HepG2 (cell line): ENCODE results near the gene FAM120B. TPM values are rescaled to one million over a fixed set of nuclear protein-coding genes. Genes with fewer than 3 reads are reported as not detected.

Experiments used
- ATAC-seq: fragments of 200-7000 bp; cut with Tn5 transposase; 3 replicates; pipeline ENCODE4 v1.9.1; 2020; ENCODE audit warnings: mild to moderate bottlenecking, moderate library complexity
- BruUV-seq: library from RNA; stranded (reverse); fragments of 400-500 nt; replicated peaks from 2 replicates; lab custom pipeline; 2021; lab: Mats Ljungman, UMichigan
- CTCF ChIA-PET: fragments of 300-600 bp; formaldehyde crosslinking; extraction: SDS; loops from one replicate; lab custom pipeline; 2021; ENCODE audit warnings: low total read pairs, inconsistent platforms, low intra/inter-chr PET ratio; lab: Yijun Ruan, JAX
- POLR2A ChIA-PET: fragments of 350-600 bp; sonication (Branson Sonifier 250); formaldehyde crosslinking; loops from one replicate; lab custom pipeline; 2020; ENCODE audit warnings: antibody characterized with exemption, inconsistent platforms; lab: Yijun Ruan, JAX
- DNase-seq: peaks from one replicate; pipeline ENCODE4 v3.0.0-alpha.2; 2015; ENCODE audit warnings: low spot score
- FAIRE-seq: peaks from 3 replicates; lab custom pipeline; 2011; peaks lifted over from hg19 to GRCh38; lab: Jason Lieb, UNC
- H2AFZ ChIP-seq: one replicate; pipeline ENCODE4 v1.6.1; 2011; ENCODE audit warnings: low read length, inconsistent platforms
- H3K27ac ChIP-seq: fragments of 300-600 bp; 3 replicates; pipeline ENCODE4 v1.8.0; 2011; ENCODE audit warnings: mixed run types, mild to moderate bottlenecking, mixed read lengths, low read length, inconsistent platforms; ENCODE audit not compliant: insufficient read depth; ENCODE audit errors: extremely low read length
- H3K27me3 ChIP-seq, 2 experiments: fragments of 200-600 bp in 1 of 2; 2 replicates in 1 of 2; 3 replicates in 1 of 2; pipeline versions ENCODE4 v1.6.0 to v1.8.0; 2011; ENCODE audit warnings: low read length in 2 of 2, mild to moderate bottlenecking in 2 of 2, moderate library complexity in 2 of 2, inconsistent platforms in 1 of 2; ENCODE audit not compliant: insufficient read depth in 2 of 2, control insufficient read depth in 1 of 2
- H3K36me3 ChIP-seq, 2 experiments: fragments of 200-600 bp in 1 of 2; replicated peaks in 1 of 2; 2 replicates in 1 of 2; 3 replicates in 1 of 2; pipeline versions ENCODE4 v1.5.1 to v1.8.0; 2011; ENCODE audit warnings: low read length in 2 of 2, inconsistent platforms in 1 of 2; ENCODE audit not compliant: insufficient read depth in 2 of 2, control insufficient read depth in 1 of 2
- H3K4me1 ChIP-seq: 2 replicates; pipeline ENCODE4 v1.5.1; 2012; ENCODE audit warnings: low read length, inconsistent platforms; ENCODE audit not compliant: insufficient read depth
- H3K4me2 ChIP-seq: 2 replicates; pipeline ENCODE4 v1.6.0; 2011; ENCODE audit warnings: low read depth, low read length, inconsistent platforms
- H3K4me3 ChIP-seq, 3 experiments: fragments of 200-600 bp in 1 of 3; sonication (generic), shearing (Covaris generic) in 1 of 3; replicated peaks in 1 of 3; 2 replicates each; pipeline ENCODE4 v1.5.1; 2011 to 2016; ENCODE audit warnings: low read length in 3 of 3, inconsistent platforms in 2 of 3, low read depth in 2 of 3, mild to moderate bottlenecking in 2 of 3, control low read depth in 1 of 3, mixed read lengths in 1 of 3; ENCODE audit not compliant: insufficient read depth in 1 of 3
- H3K79me2 ChIP-seq: one replicate; pipeline ENCODE4 v1.6.1; 2011; ENCODE audit warnings: low read length, inconsistent platforms; ENCODE audit not compliant: insufficient read depth
- H3K9ac ChIP-seq: 2 replicates; pipeline ENCODE4 v1.6.0; 2011; ENCODE audit warnings: mild to moderate bottlenecking, low read depth, low read length, inconsistent platforms; ENCODE audit not compliant: insufficient read depth
- H3K9me3 ChIP-seq: 2 replicates; pipeline ENCODE4 v1.5.1; 2012; ENCODE audit warnings: mild to moderate bottlenecking, low read length
- H4K20me1 ChIP-seq: 2 replicates; pipeline ENCODE4 v1.6.0; 2011; ENCODE audit warnings: inconsistent platforms, mild to moderate bottlenecking, low read length, moderate library complexity; ENCODE audit not compliant: insufficient read depth
- FOXM1 ChIP-seq: sonication (generic); formaldehyde crosslinking; IDR thresholded peaks from 2 replicates; pipeline ENCODE4 v1.5.0; 2020; ENCODE audit warnings: missing genetic modification reagents
- PPARG ChIP-seq: conservative IDR thresholded peaks from 2 replicates; pipeline ENCODE4 v1.6.1; 2016; ENCODE audit warnings: missing biosample characterization, missing genetic modification reagents
- SETDB1 ChIP-seq: sonication (generic); formaldehyde crosslinking; IDR thresholded peaks from 2 replicates; pipeline ENCODE4 v1.5.1; 2020; ENCODE audit warnings: missing genetic modification reagents, mild to moderate bottlenecking, borderline replicate concordance
- SP4 ChIP-seq: sonication (generic); formaldehyde crosslinking; IDR thresholded peaks from 2 replicates; pipeline ENCODE4 v1.8.1; 2023; ENCODE audit warnings: mild to moderate bottlenecking, missing genetic modification reagents
- U2AF2 ChIP-seq: fragments of 200-400 bp; formaldehyde crosslinking; IDR thresholded peaks from 2 replicates; pipeline ENCODE4 v1.6.1; 2017; ENCODE audit warnings: low read depth, mild to moderate bottlenecking, low read length
- ZNF264 ChIP-seq: sonication (generic); formaldehyde crosslinking; IDR thresholded peaks from 2 replicates; pipeline ENCODE4 v1.4.0; 2020; ENCODE audit warnings: missing genetic modification reagents
- ZNF678 ChIP-seq: sonication (generic); formaldehyde crosslinking; IDR thresholded peaks from 2 replicates; pipeline ENCODE4 v1.4.0; 2020; ENCODE audit warnings: mild to moderate bottlenecking, missing genetic modification reagents
- ZNF766 ChIP-seq: sonication (generic); formaldehyde crosslinking; IDR thresholded peaks from 2 replicates; pipeline ENCODE4 v1.5.0; 2020; ENCODE audit warnings: missing genetic modification reagents, borderline replicate concordance
- WGBS: methylation state at CpG from one replicate; pipeline ENCODE4 v1.1.6; 2017; ENCODE audit warnings: low lambda C conversion rate; 5-methylcytosine and 5-hydroxymethylcytosine counted together
- in situ Hi-C: cut with HindIII; loops from 2 replicates; pipeline ENCODE4 v1.10.0; 2017; ENCODE audit warnings: low pct_unique_long_range_greater_than_20kb; ENCODE audit not compliant: extremely low pct_ligation_motif_present
- intact Hi-C: fragments of 100-400 bp; cut with micrococcal nuclease; formaldehyde crosslinking; loops from one replicate; pipeline ENCODE4 v1.10.0; 2022; ENCODE audit not compliant: unreplicated experiment
- polyA plus RNA-seq, 8 experiments: library from polyadenylated mRNA; depleted of rRNA in 3 of 8; stranded (reverse) in 7 of 8; unstranded in 1 of 8; fragments of >200 nt; fragmentation: Illumina TruSeq in 4 of 8; extraction: Trizol in 4 of 8; gene quantifications; 2 replicates each; pipeline versions ENCODE4 v1.2.1 to v1.2.3, GENCODE V29; 2011 to 2016; ENCODE audit warnings: low read depth in 4 of 8, missing spikeins in 1 of 8, mixed read lengths in 1 of 8; ENCODE audit not compliant: insufficient read depth in 1 of 8
- total RNA-seq, 5 experiments: library from RNA; depleted of rRNA; stranded (reverse); fragments of >200 nt; fragmentation: Illumina TruSeq; extraction: Trizol; gene quantifications; 2 replicates each; pipeline ENCODE4 v1.2.3, GENCODE V29; 2016; ENCODE audit warnings: low read depth in 1 of 5
- TF ChIP-seq, protein P1 (sequence below): sonication (generic); formaldehyde crosslinking; IDR thresholded peaks from 2 replicates; pipeline ENCODE4 v1.9.0; 2022; ENCODE audit warnings: low read depth, missing genetic modification reagents
- TF ChIP-seq, protein P2 (sequence below), 2 experiments: IDR thresholded peaks; 2 replicates each; pipeline ENCODE4 v1.6.1; 2011 to 2012; ENCODE audit warnings: low read length in 2 of 2, borderline replicate concordance in 1 of 2, low read depth in 1 of 2, mild to moderate bottlenecking in 1 of 2, moderate library complexity in 1 of 2

FAM120B gene
- total and polyA plus RNA-seq, 2 of the 13 experiments (the other 11 are each of a cell fraction or from before 2014, with no cell fraction given), result 9.2 to 10.7 TPM

DNA sequence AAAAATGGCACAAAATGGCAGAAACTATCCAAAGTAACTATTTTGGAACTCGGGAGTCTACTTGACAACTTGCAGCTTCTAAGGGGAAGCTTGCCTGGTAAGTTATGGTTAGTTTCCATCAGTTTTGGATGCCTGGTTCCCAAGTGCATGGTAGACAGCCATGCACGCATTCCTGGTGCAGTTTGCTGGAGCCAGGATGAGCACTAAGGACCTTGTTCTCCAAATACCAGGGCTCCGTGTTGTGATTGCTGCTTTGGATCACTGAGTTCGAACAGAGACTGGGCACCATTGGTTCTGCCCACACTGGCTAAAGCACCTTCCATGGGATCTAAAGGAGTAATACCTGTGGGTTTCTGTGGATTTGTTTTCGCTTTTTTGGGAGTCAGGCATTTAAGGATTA lies 103.7 kb downstream of the FAM120B start:
- in situ Hi-C loops, result no loop called here
- FAIRE-seq (no peak), DNase-seq (no peak), ATAC-seq (peak; percentile 37; the same call in 1 of the 3 replicates)
- Histone ChIP-seq H4K20me1 (no peaks in the 10 kb centered on the region), H3K79me2 (no peaks in the 10 kb centered on the region), H3K27me3 (0 out of 5 replicates have a peak, but pooled peaks cover 0 to 5% of the 10 kb centered on the region in 2 experiments), H3K4me1 (no peaks in the 10 kb centered on the region), H2AFZ (no peak overlapping the region), H3K9me3 (no peaks in the 10 kb centered on the region), H3K27ac (no peak overlapping the region), H3K9ac (no peak overlapping the region), H3K4me2 (no peak overlapping the region), H3K4me3 (no peak overlapping the region), H3K36me3 (peaks cover 2 to 8% of the 10 kb centered on the region in 2 experiments; a peak in 3 of 5 replicates)
- ChIA-PET POLR2A (no interaction called here), CTCF (no interaction called here)
- intact Hi-C loops, result no loop called here
- WGBS, result 41% methylated on average over 4 of the region's 5 CpGs
- no TSS peak for BruUV-seq
- TF ChIP-seq ZNF678, result no peak

DNA sequence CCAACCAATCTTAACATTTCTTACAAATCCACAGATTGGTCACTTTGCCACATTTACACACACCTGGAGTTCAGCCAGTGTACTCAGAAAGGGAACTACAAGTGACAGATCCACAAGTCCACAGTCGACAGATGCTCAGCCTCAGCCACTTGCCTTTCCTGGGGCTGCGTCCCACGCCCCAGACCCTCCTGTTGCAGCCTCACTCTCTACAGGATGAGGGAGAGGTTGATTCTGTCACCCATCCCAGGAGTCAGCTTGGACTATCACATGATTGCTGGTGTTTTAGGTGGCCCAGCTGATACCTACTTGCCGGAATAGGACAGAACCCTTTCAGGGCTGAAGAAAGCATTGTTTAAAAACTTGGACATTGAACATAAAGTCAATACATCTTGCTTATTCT lies 108.8 kb downstream of the FAM120B start:
- ATAC-seq (no peak; the same call in 2 of the 3 replicates), DNase-seq (no peak), FAIRE-seq (no peak)
- intact Hi-C loops, result no loop called here
- H3K4me3 ChIP-seq, result no peak overlapping the region
- in situ Hi-C loops, result no loop called here
- no peaks in the 10 kb centered on the region for H3K36me3 ChIP-seq
- TF ChIP-seq, protein P1, sequence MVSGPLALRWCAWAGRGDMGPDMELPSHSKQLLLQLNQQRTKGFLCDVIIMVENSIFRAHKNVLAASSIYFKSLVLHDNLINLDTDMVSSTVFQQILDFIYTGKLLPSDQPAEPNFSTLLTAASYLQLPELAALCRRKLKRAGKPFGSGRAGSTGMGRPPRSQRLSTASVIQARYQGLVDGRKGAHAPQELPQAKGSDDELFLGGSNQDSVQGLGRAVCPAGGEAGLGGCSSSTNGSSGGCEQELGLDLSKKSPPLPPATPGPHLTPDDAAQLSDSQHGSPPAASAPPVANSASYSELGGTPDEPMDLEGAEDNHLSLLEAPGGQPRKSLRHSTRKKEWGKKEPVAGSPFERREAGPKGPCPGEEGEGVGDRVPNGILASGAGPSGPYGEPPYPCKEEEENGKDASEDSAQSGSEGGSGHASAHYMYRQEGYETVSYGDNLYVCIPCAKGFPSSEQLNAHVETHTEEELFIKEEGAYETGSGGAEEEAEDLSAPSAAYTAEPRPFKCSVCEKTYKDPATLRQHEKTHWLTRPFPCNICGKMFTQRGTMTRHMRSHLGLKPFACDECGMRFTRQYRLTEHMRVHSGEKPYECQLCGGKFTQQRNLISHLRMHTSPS (CRISPR knock-in tag), result no peak
- no peak for TF ChIP-seq U2AF2
- no peak for TF ChIP-seq FOXM1 (CRISPR knock-in tag)
- TF ChIP-seq SP4 (CRISPR knock-in tag), result no peak
- no peak for TF ChIP-seq ZNF264 (CRISPR knock-in tag)
- TF ChIP-seq ZNF766 (CRISPR knock-in tag), result no peak
- no peak for TF ChIP-seq PPARG (CRISPR knock-in tag)
- no peak for TF ChIP-seq SETDB1 (CRISPR knock-in tag)
- TF ChIP-seq, protein P2, sequence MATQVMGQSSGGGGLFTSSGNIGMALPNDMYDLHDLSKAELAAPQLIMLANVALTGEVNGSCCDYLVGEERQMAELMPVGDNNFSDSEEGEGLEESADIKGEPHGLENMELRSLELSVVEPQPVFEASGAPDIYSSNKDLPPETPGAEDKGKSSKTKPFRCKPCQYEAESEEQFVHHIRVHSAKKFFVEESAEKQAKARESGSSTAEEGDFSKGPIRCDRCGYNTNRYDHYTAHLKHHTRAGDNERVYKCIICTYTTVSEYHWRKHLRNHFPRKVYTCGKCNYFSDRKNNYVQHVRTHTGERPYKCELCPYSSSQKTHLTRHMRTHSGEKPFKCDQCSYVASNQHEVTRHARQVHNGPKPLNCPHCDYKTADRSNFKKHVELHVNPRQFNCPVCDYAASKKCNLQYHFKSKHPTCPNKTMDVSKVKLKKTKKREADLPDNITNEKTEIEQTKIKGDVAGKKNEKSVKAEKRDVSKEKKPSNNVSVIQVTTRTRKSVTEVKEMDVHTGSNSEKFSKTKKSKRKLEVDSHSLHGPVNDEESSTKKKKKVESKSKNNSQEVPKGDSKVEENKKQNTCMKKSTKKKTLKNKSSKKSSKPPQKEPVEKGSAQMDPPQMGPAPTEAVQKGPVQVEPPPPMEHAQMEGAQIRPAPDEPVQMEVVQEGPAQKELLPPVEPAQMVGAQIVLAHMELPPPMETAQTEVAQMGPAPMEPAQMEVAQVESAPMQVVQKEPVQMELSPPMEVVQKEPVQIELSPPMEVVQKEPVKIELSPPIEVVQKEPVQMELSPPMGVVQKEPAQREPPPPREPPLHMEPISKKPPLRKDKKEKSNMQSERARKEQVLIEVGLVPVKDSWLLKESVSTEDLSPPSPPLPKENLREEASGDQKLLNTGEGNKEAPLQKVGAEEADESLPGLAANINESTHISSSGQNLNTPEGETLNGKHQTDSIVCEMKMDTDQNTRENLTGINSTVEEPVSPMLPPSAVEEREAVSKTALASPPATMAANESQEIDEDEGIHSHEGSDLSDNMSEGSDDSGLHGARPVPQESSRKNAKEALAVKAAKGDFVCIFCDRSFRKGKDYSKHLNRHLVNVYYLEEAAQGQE (IDR thresholded peaks at IDR 0.05; ENCODE audit: borderline replicate concordance in 1 of 2, low read depth in 1 of 2, low read length in 2 of 2), result no peak
- no peak overlapping the region for H3K27ac ChIP-seq
- peaks cover 0 to 22% of the 10 kb centered on the region in 2 experiments; a peak in 3 of 5 replicates for H3K27me3 ChIP-seq
- CTCF ChIA-PET, result no interaction called here
- WGBS, result 47% methylated on average over 4 of the region's 4 CpGs
- H3K79me2 ChIP-seq, result no peaks in the 10 kb centered on the region
- BruUV-seq, result no TSS peak
- H2AFZ ChIP-seq, result no peak overlapping the region
- H3K4me1 ChIP-seq, result no peaks in the 10 kb centered on the region
- POLR2A ChIA-PET, result no interaction called here
- no peak overlapping the region for H3K9ac ChIP-seq
- H3K9me3 ChIP-seq, result no peaks in the 10 kb centered on the region
- no peaks in the 10 kb centered on the region for H4K20me1 ChIP-seq
- H3K4me2 ChIP-seq, result no peak overlapping the region
